Panc1 (cell line): ENCODE data around the gene PDE1C.

Source experiments
- CTCF ChIP-seq: fragments of 450-650 bp; IDR thresholded peaks from 2 replicates; pipeline ENCODE4 v1.5.1; 2017; ENCODE audit warnings: mild to moderate bottlenecking
- REST ChIP-seq, 2 experiments: IDR thresholded peaks; 2 replicates each; pipeline ENCODE4 v1.6.1; 2011 to 2012; ENCODE audit warnings: low read depth in 2 of 2, control low read depth in 1 of 2, low read length in 1 of 2, mild to moderate bottlenecking in 1 of 2, moderate library complexity in 1 of 2; ENCODE audit not compliant: insufficient read depth in 1 of 2

GRCh38 chr7:32044739-32045138, 25.5 kb downstream of the PDE1C start:
- TF ChIP-seq REST (IDR thresholded peaks at IDR 0.05; ENCODE audit: insufficient read depth in 1 of 2, low read depth in 2 of 2, low read length in 1 of 2) (no peak), CTCF (no peak)
